Measurements from ENCODE around the gene RAMAC.

DNA sequence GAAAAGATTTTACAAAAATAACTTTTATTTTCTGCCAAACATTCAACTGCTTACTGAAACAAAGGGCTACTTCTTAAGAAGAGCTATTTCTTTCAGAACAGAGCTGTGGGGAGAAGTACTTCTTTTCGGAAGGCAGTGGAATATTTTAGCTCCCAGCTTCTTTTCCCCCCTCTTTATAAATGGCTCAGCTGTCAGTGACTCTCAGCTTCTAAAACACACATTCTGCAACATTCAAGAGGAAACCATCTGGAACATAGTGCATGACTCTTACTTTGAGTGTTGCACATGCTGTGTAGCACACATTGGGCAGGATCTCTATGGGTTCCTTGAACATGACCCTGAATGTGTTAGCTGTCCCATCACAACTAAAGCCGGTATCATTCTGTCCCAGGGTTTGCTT is 32.4 kb downstream of the RAMAC start:
- TF ChIP-seq, protein P1, sequence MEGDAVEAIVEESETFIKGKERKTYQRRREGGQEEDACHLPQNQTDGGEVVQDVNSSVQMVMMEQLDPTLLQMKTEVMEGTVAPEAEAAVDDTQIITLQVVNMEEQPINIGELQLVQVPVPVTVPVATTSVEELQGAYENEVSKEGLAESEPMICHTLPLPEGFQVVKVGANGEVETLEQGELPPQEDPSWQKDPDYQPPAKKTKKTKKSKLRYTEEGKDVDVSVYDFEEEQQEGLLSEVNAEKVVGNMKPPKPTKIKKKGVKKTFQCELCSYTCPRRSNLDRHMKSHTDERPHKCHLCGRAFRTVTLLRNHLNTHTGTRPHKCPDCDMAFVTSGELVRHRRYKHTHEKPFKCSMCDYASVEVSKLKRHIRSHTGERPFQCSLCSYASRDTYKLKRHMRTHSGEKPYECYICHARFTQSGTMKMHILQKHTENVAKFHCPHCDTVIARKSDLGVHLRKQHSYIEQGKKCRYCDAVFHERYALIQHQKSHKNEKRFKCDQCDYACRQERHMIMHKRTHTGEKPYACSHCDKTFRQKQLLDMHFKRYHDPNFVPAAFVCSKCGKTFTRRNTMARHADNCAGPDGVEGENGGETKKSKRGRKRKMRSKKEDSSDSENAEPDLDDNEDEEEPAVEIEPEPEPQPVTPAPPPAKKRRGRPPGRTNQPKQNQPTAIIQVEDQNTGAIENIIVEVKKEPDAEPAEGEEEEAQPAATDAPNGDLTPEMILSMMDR (IDR thresholded peaks at IDR 0.05; ENCODE audit: low read length) = no peak
- no peak for TF ChIP-seq EZH2 (IDR thresholded peaks at IDR 0.05; ENCODE audit: borderline replicate concordance, low read length)

Measured in OCI-LY1 (cell line).